ENCODE measurements around the gene RNASEH2A.

DNA sequence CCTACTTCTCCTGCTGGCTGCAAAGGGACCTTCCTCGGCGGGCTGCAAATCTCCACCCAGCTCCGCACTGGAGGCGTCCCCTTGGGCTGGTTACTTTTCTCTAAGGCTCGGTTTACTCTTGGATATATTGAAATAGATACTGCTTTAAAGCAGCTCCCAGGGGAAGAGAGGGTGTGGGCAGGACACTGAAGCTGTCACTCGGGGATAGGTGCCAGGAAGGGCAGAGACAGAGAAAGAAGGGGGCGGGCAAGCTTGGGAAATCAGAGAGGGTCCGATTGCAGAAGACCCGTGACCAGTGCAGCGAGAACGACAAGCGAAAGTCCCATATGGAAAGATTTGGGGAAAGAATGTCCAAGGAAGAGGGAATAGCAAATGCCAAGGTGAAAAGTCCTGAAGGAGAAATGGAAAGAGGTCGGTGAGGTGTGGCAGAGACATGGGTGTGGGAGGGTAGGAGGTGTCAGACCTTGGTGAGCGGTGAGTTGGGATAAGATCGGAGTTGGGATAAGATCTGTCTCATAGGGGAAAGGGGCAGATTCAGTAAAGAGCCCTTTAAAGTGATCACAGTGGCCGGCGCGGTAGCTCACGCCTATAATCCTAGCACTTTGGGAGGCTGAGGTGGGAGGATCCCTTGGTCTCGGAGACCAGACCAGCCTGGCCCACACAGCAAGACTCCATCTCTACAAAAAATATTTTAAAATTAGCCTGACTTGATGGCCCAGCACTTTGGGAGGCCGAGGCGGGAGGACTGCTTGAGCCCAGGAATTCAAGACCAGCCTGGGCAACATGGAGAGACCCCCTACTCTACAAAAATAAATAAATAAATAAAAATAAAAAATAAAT lies 3.9 kb upstream of the RNASEH2A start:
- TF ChIP-seq, protein P1, sequence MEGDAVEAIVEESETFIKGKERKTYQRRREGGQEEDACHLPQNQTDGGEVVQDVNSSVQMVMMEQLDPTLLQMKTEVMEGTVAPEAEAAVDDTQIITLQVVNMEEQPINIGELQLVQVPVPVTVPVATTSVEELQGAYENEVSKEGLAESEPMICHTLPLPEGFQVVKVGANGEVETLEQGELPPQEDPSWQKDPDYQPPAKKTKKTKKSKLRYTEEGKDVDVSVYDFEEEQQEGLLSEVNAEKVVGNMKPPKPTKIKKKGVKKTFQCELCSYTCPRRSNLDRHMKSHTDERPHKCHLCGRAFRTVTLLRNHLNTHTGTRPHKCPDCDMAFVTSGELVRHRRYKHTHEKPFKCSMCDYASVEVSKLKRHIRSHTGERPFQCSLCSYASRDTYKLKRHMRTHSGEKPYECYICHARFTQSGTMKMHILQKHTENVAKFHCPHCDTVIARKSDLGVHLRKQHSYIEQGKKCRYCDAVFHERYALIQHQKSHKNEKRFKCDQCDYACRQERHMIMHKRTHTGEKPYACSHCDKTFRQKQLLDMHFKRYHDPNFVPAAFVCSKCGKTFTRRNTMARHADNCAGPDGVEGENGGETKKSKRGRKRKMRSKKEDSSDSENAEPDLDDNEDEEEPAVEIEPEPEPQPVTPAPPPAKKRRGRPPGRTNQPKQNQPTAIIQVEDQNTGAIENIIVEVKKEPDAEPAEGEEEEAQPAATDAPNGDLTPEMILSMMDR (CRISPR knock-in tag; IDR thresholded peaks at IDR 0.05): no peak
- TF ChIP-seq, protein P2, sequence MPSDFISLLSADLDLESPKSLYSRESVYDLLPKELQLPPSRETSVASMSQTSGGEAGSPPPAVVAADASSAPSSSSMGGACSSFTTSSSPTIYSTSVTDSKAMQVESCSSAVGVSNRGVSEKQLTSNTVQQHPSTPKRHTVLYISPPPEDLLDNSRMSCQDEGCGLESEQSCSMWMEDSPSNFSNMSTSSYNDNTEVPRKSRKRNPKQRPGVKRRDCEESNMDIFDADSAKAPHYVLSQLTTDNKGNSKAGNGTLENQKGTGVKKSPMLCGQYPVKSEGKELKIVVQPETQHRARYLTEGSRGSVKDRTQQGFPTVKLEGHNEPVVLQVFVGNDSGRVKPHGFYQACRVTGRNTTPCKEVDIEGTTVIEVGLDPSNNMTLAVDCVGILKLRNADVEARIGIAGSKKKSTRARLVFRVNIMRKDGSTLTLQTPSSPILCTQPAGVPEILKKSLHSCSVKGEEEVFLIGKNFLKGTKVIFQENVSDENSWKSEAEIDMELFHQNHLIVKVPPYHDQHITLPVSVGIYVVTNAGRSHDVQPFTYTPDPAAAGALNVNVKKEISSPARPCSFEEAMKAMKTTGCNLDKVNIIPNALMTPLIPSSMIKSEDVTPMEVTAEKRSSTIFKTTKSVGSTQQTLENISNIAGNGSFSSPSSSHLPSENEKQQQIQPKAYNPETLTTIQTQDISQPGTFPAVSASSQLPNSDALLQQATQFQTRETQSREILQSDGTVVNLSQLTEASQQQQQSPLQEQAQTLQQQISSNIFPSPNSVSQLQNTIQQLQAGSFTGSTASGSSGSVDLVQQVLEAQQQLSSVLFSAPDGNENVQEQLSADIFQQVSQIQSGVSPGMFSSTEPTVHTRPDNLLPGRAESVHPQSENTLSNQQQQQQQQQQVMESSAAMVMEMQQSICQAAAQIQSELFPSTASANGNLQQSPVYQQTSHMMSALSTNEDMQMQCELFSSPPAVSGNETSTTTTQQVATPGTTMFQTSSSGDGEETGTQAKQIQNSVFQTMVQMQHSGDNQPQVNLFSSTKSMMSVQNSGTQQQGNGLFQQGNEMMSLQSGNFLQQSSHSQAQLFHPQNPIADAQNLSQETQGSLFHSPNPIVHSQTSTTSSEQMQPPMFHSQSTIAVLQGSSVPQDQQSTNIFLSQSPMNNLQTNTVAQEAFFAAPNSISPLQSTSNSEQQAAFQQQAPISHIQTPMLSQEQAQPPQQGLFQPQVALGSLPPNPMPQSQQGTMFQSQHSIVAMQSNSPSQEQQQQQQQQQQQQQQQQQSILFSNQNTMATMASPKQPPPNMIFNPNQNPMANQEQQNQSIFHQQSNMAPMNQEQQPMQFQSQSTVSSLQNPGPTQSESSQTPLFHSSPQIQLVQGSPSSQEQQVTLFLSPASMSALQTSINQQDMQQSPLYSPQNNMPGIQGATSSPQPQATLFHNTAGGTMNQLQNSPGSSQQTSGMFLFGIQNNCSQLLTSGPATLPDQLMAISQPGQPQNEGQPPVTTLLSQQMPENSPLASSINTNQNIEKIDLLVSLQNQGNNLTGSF (CRISPR knock-in tag; IDR thresholded peaks at IDR 0.05): no peak
- TF ChIP-seq TCF7 (IDR thresholded peaks at IDR 0.05; ENCODE audit: low read depth): no peak
- TF ChIP-seq, protein P3, sequence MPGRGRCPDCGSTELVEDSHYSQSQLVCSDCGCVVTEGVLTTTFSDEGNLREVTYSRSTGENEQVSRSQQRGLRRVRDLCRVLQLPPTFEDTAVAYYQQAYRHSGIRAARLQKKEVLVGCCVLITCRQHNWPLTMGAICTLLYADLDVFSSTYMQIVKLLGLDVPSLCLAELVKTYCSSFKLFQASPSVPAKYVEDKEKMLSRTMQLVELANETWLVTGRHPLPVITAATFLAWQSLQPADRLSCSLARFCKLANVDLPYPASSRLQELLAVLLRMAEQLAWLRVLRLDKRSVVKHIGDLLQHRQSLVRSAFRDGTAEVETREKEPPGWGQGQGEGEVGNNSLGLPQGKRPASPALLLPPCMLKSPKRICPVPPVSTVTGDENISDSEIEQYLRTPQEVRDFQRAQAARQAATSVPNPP (CRISPR knock-in tag; IDR thresholded peaks at IDR 0.05): no peak
- TF ChIP-seq, protein P4, sequence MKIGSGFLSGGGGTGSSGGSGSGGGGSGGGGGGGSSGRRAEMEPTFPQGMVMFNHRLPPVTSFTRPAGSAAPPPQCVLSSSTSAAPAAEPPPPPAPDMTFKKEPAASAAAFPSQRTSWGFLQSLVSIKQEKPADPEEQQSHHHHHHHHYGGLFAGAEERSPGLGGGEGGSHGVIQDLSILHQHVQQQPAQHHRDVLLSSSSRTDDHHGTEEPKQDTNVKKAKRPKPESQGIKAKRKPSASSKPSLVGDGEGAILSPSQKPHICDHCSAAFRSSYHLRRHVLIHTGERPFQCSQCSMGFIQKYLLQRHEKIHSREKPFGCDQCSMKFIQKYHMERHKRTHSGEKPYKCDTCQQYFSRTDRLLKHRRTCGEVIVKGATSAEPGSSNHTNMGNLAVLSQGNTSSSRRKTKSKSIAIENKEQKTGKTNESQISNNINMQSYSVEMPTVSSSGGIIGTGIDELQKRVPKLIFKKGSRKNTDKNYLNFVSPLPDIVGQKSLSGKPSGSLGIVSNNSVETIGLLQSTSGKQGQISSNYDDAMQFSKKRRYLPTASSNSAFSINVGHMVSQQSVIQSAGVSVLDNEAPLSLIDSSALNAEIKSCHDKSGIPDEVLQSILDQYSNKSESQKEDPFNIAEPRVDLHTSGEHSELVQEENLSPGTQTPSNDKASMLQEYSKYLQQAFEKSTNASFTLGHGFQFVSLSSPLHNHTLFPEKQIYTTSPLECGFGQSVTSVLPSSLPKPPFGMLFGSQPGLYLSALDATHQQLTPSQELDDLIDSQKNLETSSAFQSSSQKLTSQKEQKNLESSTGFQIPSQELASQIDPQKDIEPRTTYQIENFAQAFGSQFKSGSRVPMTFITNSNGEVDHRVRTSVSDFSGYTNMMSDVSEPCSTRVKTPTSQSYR (CRISPR knock-in tag; IDR thresholded peaks at IDR 0.05; ENCODE audit: borderline replicate concordance): no peak
